Glutamatergic neuron (in vitro differentiated cells): Measurements from ENCODE around the gene CD44. TPM values are rescaled to one million over a fixed set of nuclear protein-coding genes. Genes with fewer than 3 reads are reported as not detected.

ENCODE experiments used
- DNase-seq: peaks from one replicate; pipeline ENCODE4 v3.0.0; 2022
- H3K27ac Mint-ChIP-seq: one replicate; pipeline ENCODE4 v1.8.0; 2020; ENCODE audit warnings: mild to moderate bottlenecking, mixed read lengths, inconsistent platforms; ENCODE audit not compliant: unreplicated experiment
- H3K27me3 Mint-ChIP-seq: one replicate; pipeline ENCODE4 v1.8.0; 2020; ENCODE audit warnings: mild to moderate bottlenecking, moderate library complexity, mixed read lengths, inconsistent platforms; ENCODE audit not compliant: unreplicated experiment
- H3K36me3 Mint-ChIP-seq: one replicate; pipeline ENCODE4 v1.8.0; 2020; ENCODE audit warnings: mild to moderate bottlenecking, mixed read lengths, inconsistent platforms; ENCODE audit not compliant: unreplicated experiment
- H3K4me1 Mint-ChIP-seq: one replicate; pipeline ENCODE4 v1.8.0; 2020; ENCODE audit warnings: mild to moderate bottlenecking, low read depth, mixed read lengths, inconsistent platforms; ENCODE audit not compliant: unreplicated experiment
- H3K4me3 Mint-ChIP-seq: one replicate; pipeline ENCODE4 v1.8.0; 2020; ENCODE audit warnings: mild to moderate bottlenecking, mixed read lengths, inconsistent platforms; ENCODE audit not compliant: unreplicated experiment
- H3K9me3 Mint-ChIP-seq: one replicate; pipeline ENCODE4 v1.8.0; 2020; ENCODE audit warnings: mild to moderate bottlenecking, moderate library complexity, mixed read lengths, inconsistent platforms; ENCODE audit not compliant: unreplicated experiment
- CTCF ChIP-seq: fragments of 200-600 bp; sonication (generic); IDR thresholded peaks from one replicate; pipeline ENCODE4 v1.5.0; 2021; ENCODE audit not compliant: partially characterized antibody, unreplicated experiment
- total RNA-seq: library from RNA; stranded (reverse); fragmentation: NEBNext Ultra II Directional; extraction: Animal tissue kit (Norgen Biotek cat#: 25700); gene quantifications from one replicate; pipeline ENCODE4 v1.2.1, GENCODE V29; 2021; ENCODE audit not compliant: unreplicated experiment

Gene CD44
- total RNA-seq, 1 donor from 2014 or later = 0.71 TPM

DNA sequence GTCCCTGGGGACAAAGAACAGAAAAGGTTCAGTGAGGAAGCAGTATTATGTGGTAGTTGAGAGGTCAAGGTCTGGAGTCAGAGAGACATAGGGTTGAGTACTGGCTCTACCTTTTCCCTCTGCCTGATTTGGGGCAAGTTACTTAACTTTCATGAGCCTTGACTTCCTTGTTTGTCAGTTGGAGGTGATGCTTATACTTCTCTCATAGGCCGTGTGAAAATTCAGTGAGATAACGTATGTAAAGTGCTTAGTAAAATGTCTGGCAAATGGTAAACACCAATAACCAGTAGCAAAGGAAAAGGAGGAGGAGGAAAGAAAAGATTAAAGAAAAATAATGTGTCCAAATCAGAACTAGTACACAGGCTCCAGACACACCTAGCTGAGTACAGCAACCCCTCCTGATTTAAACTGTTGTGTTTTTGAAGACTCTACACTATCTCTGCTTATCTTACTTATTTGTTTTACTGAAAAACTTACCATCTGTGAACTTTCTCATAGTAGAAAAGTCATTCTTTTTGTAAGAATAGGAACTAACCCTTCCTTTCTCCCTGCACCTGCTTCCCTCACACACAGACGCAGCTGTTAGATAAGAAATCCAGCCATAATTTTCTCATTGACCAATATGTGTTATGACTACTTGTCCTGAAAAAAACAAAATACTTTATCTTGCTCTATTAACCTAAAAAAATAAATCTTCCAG is 126.9 kb downstream of the CD44 start:
- no peaks in the 10 kb centered on the region for H3K9me3 Mint-ChIP-seq
- TF ChIP-seq CTCF = no peak
- no peak overlapping the region for H3K27ac Mint-ChIP-seq
- DNase-seq = no peak
- no peaks in the 10 kb centered on the region for H3K4me1 Mint-ChIP-seq
- H3K36me3 Mint-ChIP-seq = peaks cover 4% of the 10 kb centered on the region
- no peak overlapping the region for H3K4me3 Mint-ChIP-seq
- no peaks in the 10 kb centered on the region for H3K27me3 Mint-ChIP-seq

DNA sequence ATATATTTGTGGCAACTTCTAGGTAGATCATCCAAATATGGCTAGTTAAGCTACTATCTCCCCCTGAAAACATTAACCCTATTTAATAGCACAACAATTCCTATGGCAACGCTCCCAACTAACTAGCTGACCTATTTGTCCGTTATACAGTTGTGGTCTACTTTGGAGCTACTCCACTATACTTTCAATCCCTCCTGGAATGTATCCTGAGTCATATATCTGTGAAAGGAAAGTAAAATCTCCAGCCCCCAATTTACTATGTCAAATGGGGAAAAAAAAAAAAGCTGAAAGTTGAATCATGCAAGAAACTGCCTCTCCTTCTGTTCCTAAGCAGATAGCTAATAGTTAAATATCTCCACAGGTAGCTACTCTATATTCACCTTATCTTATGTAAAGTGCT is 128.5 kb downstream of the CD44 start:
- Mint-ChIP-seq H3K36me3 (peaks cover 12% of the 10 kb centered on the region), H3K27me3 (no peaks in the 10 kb centered on the region), H3K4me3 (no peak overlapping the region), H3K4me1 (peaks cover 4% of the 10 kb centered on the region), H3K9me3 (no peaks in the 10 kb centered on the region), H3K27ac (no peak overlapping the region)
- DNase-seq = no peak
- TF ChIP-seq CTCF = no peak

GRCh38 chr11:35270342-35270741 is 131.4 kb downstream of the CD44 start:
- peaks cover 4% of the 10 kb centered on the region for H3K4me1 Mint-ChIP-seq
- H3K36me3 Mint-ChIP-seq = peaks cover 12% of the 10 kb centered on the region
- no peaks in the 10 kb centered on the region for H3K9me3 Mint-ChIP-seq
- peaks cover 3% of the 10 kb centered on the region for H3K27me3 Mint-ChIP-seq
- no peak for TF ChIP-seq CTCF
- H3K4me3 Mint-ChIP-seq = no peak overlapping the region
- H3K27ac Mint-ChIP-seq = no peak overlapping the region
- DNase-seq = no peak

DNA sequence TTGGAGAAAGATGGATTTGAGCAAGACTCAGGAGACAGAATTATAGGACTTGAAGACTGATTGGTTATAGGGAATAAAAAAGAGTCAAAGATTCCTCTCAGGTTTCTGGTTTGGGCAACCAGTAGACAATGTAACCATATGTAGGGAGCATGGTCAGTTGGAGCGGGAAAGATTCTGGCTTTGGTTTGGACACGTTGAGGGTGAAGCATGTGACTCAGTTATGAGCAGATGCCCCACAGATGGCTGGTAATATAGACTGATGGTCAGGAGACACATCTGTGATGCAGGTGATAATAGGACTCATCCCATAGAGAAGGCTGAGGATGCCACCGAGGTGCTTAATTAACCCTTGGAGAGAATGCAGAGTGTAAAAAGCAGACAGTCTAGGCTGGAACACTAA is 132.1 kb downstream of the CD44 start:
- peaks cover 3% of the 10 kb centered on the region for H3K27me3 Mint-ChIP-seq
- TF ChIP-seq CTCF = no peak
- H3K4me3 Mint-ChIP-seq = no peak overlapping the region

DNA sequence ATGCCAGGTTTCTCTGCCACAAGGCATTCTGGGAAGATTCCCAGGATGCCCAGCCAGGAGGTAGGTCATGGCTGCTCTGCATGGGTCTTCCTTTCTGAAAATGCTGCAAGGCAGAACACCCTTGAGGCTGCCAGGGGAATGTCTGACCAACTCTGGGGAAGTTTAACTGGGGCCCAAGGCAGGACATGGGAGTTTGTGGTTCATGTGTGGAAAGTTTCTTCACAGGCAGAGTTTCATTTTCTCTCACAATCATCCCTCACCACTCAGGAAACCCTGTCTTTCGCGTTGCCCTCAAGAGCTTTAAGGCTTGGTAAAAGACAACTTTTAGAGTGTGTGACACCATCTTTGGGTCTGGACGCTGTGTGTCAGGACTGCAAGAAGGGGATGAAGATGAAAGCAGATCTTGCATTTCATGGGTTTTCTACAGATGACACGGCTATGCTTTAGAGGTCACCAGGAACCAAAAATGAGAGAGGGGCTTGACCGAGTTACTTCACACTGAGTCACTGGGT is 133.5 kb downstream of the CD44 start:
- Mint-ChIP-seq H3K4me3 (no peak overlapping the region), H3K27me3 (peaks cover 3% of the 10 kb centered on the region), H3K9me3 (no peaks in the 10 kb centered on the region), H3K36me3 (peaks cover 19% of the 10 kb centered on the region), H3K27ac (no peak overlapping the region), H3K4me1 (peaks cover 4% of the 10 kb centered on the region)
- TF ChIP-seq CTCF = no peak
- no peak for DNase-seq

More for the DNA sequence above, 132.1 kb downstream of the CD44 start:
- peaks cover 4% of the 10 kb centered on the region for H3K4me1 Mint-ChIP-seq
- no peaks in the 10 kb centered on the region for H3K9me3 Mint-ChIP-seq
- peaks cover 14% of the 10 kb centered on the region for H3K36me3 Mint-ChIP-seq
- no peak overlapping the region for H3K27ac Mint-ChIP-seq
- DNase-seq = no peak
